PC-9 (cell line): ENCODE data around the gene CCER1.

ENCODE experiments used
- EZH2 ChIP-seq: fragments of 200-600 bp; sonication (generic); IDR thresholded peaks from 2 replicates; pipeline ENCODE4 v1.8.0; 2017; ENCODE audit warnings: antibody characterized with exemption, low read depth
- TF ChIP-seq, protein P1 (sequence below): fragments of 200-600 bp; sonication (generic); conservative IDR thresholded peaks from 2 replicates; pipeline ENCODE4 v1.6.1; 2017; ENCODE audit warnings: mixed run types, antibody characterized with exemption, mild to moderate bottlenecking, moderate library complexity

DNA sequence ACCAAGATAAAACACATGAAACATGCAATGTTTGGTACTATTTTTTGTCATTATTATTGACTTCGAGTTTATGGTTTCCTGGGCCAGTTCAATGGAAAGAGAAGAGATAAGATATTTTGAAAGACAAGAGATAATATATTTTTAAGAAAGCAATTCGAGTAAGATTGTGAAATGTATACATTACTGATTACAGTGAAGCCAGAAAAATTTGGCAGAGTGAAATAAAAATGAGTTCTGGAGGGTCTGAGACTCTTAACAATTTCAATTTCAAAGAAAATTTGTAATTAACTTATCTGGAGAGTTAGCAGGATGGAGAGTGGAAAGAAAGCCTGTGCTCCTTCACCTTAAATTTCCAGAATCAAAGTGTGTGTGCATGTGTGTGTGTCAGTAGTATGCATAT, 17.3 kb downstream of the CCER1 start:
- TF ChIP-seq, protein P1, sequence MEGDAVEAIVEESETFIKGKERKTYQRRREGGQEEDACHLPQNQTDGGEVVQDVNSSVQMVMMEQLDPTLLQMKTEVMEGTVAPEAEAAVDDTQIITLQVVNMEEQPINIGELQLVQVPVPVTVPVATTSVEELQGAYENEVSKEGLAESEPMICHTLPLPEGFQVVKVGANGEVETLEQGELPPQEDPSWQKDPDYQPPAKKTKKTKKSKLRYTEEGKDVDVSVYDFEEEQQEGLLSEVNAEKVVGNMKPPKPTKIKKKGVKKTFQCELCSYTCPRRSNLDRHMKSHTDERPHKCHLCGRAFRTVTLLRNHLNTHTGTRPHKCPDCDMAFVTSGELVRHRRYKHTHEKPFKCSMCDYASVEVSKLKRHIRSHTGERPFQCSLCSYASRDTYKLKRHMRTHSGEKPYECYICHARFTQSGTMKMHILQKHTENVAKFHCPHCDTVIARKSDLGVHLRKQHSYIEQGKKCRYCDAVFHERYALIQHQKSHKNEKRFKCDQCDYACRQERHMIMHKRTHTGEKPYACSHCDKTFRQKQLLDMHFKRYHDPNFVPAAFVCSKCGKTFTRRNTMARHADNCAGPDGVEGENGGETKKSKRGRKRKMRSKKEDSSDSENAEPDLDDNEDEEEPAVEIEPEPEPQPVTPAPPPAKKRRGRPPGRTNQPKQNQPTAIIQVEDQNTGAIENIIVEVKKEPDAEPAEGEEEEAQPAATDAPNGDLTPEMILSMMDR, result no peak
- no peak for TF ChIP-seq EZH2
